ENCODE results near the gene SLC49A4. TPM values are rescaled to one million over a fixed set of nuclear protein-coding genes. Genes with fewer than 3 reads are reported as not detected.

The SLC49A4 gene
- polyA plus RNA-seq, 3 donors = 12.9 to 19.0 (median 18.6) TPM

- Histone ChIP-seq H2AFZ (ENCODE audit: insufficient read depth, low read depth, low read length, poor library complexity, severe bottlenecking) (no peak overlapping the region), H3K9ac (ENCODE audit: insufficient read depth, low read length, poor library complexity, severe bottlenecking) (no peak overlapping the region), H3K27me3 (ENCODE audit: control insufficient read depth in 2 of 2, insufficient read depth in 2 of 2, low read length in 2 of 2) (no peaks in the 10 kb centered on the region), H3K36me3 (replicated peaks in 1 of 2; ENCODE audit: control insufficient read depth in 1 of 2, insufficient read depth in 2 of 2, low read length in 2 of 2) (peaks cover 16 to 53% of the 10 kb centered on the region in 2 donors), H3K27ac (ENCODE audit: low read depth in 1 of 2, low read length in 2 of 2) (no peak overlapping the region), H4K20me1 (ENCODE audit: insufficient read depth, low read length) (peaks cover 7% of the 10 kb centered on the region), H3K79me2 (ENCODE audit: insufficient read depth, low read length) (no peaks in the 10 kb centered on the region), H3K4me3 (replicated peaks in 1 of 3; ENCODE audit: low read depth in 2 of 3, low read length in 3 of 3) (no peak overlapping the region), H3K4me2 (replicated peaks; ENCODE audit: extremely low read depth, low read length, poor library complexity, severe bottlenecking) (no peak overlapping the region), H3K4me1 (ENCODE audit: control insufficient read depth in 1 of 2, insufficient read depth in 2 of 2, low read length in 2 of 2) (peaks cover 0 to 7% of the 10 kb centered on the region in 2 donors), H3K9me3 (replicated peaks in 1 of 2; ENCODE audit: control insufficient read depth in 1 of 2, insufficient read depth in 1 of 2, low read length in 2 of 2) (no peaks in the 10 kb centered on the region)
- WGBS (ENCODE audit: insufficient coverage) = 100% methylated on average over 3 of the region's 4 CpGs
- DNase-seq = no peak
- H3K36me3 Mint-ChIP-seq = peaks cover 42 to 53% of the 10 kb centered on the region in 2 donors
- H3K4me1 Mint-ChIP-seq = peaks cover 14% of the 10 kb centered on the region
- no peak for TF ChIP-seq CTCF (IDR thresholded peaks at IDR 0.05)
- H3K27me3 Mint-ChIP-seq (ENCODE audit: low read depth in 3 of 3) = no peaks in the 10 kb centered on the region
- H3K27ac Mint-ChIP-seq = no peak overlapping the region
- H3K9me3 Mint-ChIP-seq = no peaks in the 10 kb centered on the region
- H3K4me3 Mint-ChIP-seq = no peak overlapping the region
- intact Hi-C loops (cut with micrococcal nuclease) = no loop called here
Observed at GRCh38 chr3:122886251-122886650, 91.4 kb downstream of the SLC49A4 start.

- H2AFZ ChIP-seq (ENCODE audit: insufficient read depth, low read depth, low read length, poor library complexity, severe bottlenecking) = no peak overlapping the region
- H3K9ac ChIP-seq (ENCODE audit: insufficient read depth, low read length, poor library complexity, severe bottlenecking) = no peak overlapping the region
- Mint-ChIP-seq H3K9me3 (no peaks in the 10 kb centered on the region), H3K27ac (peak overlapping the region in 3 of 7 donors; percentile 26 to 32 (median 32)), H3K4me1 (peaks cover 14% of the 10 kb centered on the region), H3K36me3 (peaks cover 35 to 46% of the 10 kb centered on the region in 2 donors), H3K27me3 (ENCODE audit: low read depth in 3 of 3) (no peaks in the 10 kb centered on the region), H3K4me3 (no peak overlapping the region)
- no peak overlapping the region for H3K4me2 ChIP-seq (replicated peaks; ENCODE audit: extremely low read depth, low read length, poor library complexity, severe bottlenecking)
- H3K36me3 ChIP-seq (replicated peaks in 1 of 2; ENCODE audit: control insufficient read depth in 1 of 2, insufficient read depth in 2 of 2, low read length in 2 of 2) = peaks cover 9 to 46% of the 10 kb centered on the region in 2 donors
- H3K4me1 ChIP-seq (ENCODE audit: control insufficient read depth in 1 of 2, insufficient read depth in 2 of 2, low read length in 2 of 2) = peaks cover 0 to 7% of the 10 kb centered on the region in 2 donors
- no peak for DNase-seq
- WGBS (ENCODE audit: insufficient coverage) = no CpG with 5 or more reads among the region's 4 CpGs
- intact Hi-C loops (cut with micrococcal nuclease) = no loop called here
- H3K4me3 ChIP-seq (replicated peaks in 1 of 3; ENCODE audit: low read depth in 2 of 3, low read length in 3 of 3) = no peak overlapping the region
- H3K27ac ChIP-seq (ENCODE audit: low read depth in 1 of 2, low read length in 2 of 2) = no peak overlapping the region
- peaks cover 7% of the 10 kb centered on the region for H4K20me1 ChIP-seq (ENCODE audit: insufficient read depth, low read length)
- H3K27me3 ChIP-seq (ENCODE audit: control insufficient read depth in 2 of 2, insufficient read depth in 2 of 2, low read length in 2 of 2) = no peaks in the 10 kb centered on the region
- H3K79me2 ChIP-seq (ENCODE audit: insufficient read depth, low read length) = no peaks in the 10 kb centered on the region
- no peak for TF ChIP-seq CTCF (IDR thresholded peaks at IDR 0.05)
- no peaks in the 10 kb centered on the region for H3K9me3 ChIP-seq (replicated peaks in 1 of 2; ENCODE audit: control insufficient read depth in 1 of 2, insufficient read depth in 1 of 2, low read length in 2 of 2)
Observed at GRCh38 chr3:122886946-122887345, 92.1 kb downstream of the SLC49A4 start.
